A172 (cell line): ENCODE measurements around the gene KLHL41. TPM values are rescaled to one million over a fixed set of nuclear protein-coding genes. Genes with fewer than 3 reads are reported as not detected.
"Not testable (repeated sequence)": the region's sequence is repeated elsewhere in the genome, so short reads cannot be mapped to it uniquely, and the experiment has no call there.

Experiments used
- DNase-seq: peaks from one replicate; pipeline ENCODE4 v3.0.0-alpha.2; 2015; ENCODE audit warnings: low spot score
- total RNA-seq: library from RNA; depleted of rRNA; stranded (reverse); fragments of >200 nt; shearing (Covaris generic); gene quantifications from 2 replicates; pipeline ENCODE4 v1.2.3, GENCODE V29; 2014; rRNA removed

KLHL41 gene
- total RNA-seq, 1 experiment from 2014 or later: not detected

DNA sequence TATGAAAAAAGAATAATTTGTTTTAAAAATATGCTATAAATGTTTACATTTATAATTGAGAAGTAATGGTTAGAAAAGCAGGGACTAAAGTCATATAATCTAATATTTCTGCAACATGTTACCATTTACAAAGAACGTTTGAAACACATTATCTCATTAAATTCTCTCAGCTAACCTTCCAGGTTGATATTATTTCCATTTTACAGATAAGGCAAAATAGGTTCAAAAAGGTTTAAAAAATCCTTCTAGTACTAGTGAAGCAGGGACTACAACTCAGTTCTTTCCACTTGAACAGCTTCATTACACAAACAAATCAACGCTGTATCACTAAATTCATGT is 63.3 kb downstream of the KLHL41 start:
- DNase-seq: no peak

DNA sequence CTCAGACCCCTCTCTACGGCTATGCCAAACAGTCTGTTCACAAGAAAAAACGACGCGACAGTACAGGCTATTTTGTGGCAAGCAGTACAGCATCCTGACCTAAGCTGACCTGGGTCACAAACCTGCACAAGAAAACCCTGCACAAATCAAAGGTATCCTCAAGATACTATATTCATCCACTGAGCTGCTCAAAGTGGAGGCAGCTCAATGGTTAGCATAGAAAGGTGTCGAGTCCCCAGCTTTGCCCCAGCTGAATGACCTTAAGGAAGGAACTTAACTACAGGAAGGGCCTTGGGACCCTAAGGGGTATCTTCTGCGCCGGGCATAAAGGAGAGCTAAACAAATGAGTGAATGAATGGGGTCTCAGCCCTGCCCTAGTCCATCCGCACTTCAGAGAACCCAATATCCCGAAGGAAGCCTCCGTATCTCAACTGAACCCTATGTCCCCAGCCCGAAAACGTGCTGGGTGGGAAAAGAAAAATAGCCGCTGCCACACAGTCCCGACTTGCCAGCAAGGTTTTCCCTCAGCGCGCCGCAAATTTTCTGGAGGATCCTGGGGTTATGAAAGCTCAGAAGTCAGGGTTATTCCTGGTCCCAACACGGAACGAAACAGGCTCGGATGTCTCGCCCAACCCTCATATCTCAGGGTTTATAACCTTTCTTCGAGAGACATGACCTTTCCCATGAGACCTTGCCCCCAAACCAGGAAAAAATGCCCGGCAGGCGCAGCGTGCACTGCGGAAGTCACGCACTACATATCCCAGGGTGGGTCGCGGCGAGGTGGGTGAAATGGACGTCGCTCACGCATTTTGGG is 63.9 kb downstream of the KLHL41 start, which contains the start of gene FASTKD1:
FASTKD1 (minus strand) TSS at position 706 of the 814 bp plus-strand sequence. CDS start 1,836 bp downstream, outside the sequence.
- peak; percentile 85 for DNase-seq

DNA sequence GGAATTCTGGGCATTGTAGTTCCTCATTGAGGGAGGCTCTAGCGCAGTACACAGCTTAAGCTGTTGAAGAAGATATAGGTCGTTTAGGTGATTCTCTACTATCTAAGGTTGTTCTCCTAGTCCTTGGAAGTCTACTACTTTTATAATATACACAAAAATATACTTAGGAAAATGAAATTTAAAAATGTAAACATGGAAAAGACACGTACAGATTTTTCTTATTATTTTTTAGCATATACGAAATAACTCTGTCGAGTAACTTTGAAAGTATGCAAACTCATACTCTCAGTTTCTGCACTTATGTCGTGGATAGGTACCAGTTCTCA is 64.4 kb downstream of the KLHL41 start:
- DNase-seq: no peak

DNA sequence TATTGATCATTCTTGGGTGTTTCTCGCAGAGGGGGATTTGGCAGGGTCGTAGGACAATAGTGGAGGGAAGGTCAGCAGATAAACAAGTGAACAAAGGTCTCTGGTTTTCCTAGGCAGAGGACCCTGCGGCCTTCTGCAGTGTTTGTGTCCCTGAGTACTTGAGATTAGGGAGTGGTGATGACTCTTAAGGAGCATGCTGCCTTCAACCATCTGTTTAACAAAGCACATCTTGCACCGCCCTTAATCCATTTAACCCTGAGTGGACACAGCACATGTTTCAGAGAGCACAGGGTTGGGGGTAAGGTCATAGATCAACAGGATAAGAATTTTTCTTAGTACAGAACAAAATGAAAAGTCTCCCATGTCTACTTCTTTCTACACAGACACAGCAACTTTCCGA is 65.0 kb downstream of the KLHL41 start:
- DNase-seq: not testable (repeated sequence)

DNA sequence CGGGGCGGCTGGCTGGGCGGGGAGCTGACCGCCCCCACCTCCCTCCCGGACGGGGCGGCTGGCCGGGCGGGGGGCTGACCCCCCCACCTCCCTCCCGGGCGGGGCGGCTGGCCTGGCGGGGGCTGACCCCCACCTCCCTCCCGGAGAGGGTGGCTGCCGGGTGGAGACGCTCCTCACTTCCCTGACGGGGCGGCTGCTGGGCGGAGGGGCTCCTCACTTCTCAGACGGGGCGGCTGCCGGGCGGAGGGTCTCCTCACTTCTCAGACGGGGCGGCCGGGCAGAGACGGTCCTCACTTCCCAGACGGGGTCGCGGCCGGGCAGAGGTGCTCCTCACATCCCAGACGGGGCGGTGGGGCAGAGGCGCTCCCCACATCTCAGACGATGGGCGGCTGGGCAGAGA is 65.8 kb downstream of the KLHL41 start:
- DNase-seq: not testable (repeated sequence)

Other genes with a start within 250 kb of the KLHL41 start
- gene LRP2, start 147.2 kb upstream of the KLHL41 start, total RNA-seq: not detected in 2 replicates
- gene BBS5, start 30.2 kb upstream of the KLHL41 start, total RNA-seq: 1.7 and 2.0 TPM in 2 replicates
- gene FASTKD1, start 64.2 kb downstream of the KLHL41 start, total RNA-seq: 37.3 and 40.4 TPM in 2 replicates
- 30.4 and 48.6 TPM in 2 replicates for gene PPIG, start 74.6 kb downstream of the KLHL41 start, total RNA-seq
- gene CFAP210, start 184.7 kb downstream of the KLHL41 start, total RNA-seq: not detected in 2 replicates
- gene PHOSPHO2, start 184.8 kb downstream of the KLHL41 start, total RNA-seq: 12.6 and 13.5 TPM in 2 replicates
- 24.9 and 29.0 TPM in 2 replicates for gene KLHL23, start 224.1 kb downstream of the KLHL41 start, total RNA-seq